Measurements from ENCODE around the gene TMEM44. TPM values are rescaled to one million over a fixed set of nuclear protein-coding genes. Genes with fewer than 3 reads are reported as not detected.
A peak's percentile ranks its signal among the peaks of the same experiment; 100 is the strongest.

Gene TMEM44
- total RNA-seq, 1 donor from 2014 or later, result 3.3 TPM

GRCh38 chr3:194598771-194599557 is 34.3 kb downstream of the TMEM44 start:
- H3K4me1 Mint-ChIP-seq, result peaks cover 8% of the 10 kb centered on the region
- no peak overlapping the region for H3K27ac Mint-ChIP-seq
- TF ChIP-seq, protein P1, sequence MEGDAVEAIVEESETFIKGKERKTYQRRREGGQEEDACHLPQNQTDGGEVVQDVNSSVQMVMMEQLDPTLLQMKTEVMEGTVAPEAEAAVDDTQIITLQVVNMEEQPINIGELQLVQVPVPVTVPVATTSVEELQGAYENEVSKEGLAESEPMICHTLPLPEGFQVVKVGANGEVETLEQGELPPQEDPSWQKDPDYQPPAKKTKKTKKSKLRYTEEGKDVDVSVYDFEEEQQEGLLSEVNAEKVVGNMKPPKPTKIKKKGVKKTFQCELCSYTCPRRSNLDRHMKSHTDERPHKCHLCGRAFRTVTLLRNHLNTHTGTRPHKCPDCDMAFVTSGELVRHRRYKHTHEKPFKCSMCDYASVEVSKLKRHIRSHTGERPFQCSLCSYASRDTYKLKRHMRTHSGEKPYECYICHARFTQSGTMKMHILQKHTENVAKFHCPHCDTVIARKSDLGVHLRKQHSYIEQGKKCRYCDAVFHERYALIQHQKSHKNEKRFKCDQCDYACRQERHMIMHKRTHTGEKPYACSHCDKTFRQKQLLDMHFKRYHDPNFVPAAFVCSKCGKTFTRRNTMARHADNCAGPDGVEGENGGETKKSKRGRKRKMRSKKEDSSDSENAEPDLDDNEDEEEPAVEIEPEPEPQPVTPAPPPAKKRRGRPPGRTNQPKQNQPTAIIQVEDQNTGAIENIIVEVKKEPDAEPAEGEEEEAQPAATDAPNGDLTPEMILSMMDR (IDR thresholded peaks at IDR 0.05), result no peak
- no peak overlapping the region for H3K4me3 Mint-ChIP-seq
- intact Hi-C loops (cut with micrococcal nuclease), result no loop called here
- POLR2A ChIA-PET, result no interaction called here
- DNase-seq (no peak), ATAC-seq (ENCODE audit: low read depth) (no peak)
- no peaks in the 10 kb centered on the region for H3K36me3 Mint-ChIP-seq (ENCODE audit: low read depth)
- CTCF ChIA-PET, result interaction anchor here (1.5 kb wide), 1 partner anchor 127 kb away, joined by 5 read pairs; no protein-coding TSS in a partner anchor
- no peaks in the 10 kb centered on the region for H3K27me3 Mint-ChIP-seq
- no peaks in the 10 kb centered on the region for H3K9me3 Mint-ChIP-seq

- no peaks in the 10 kb centered on the region for H3K27me3 Mint-ChIP-seq
- intact Hi-C loops (cut with micrococcal nuclease), result no loop called here
- H3K4me1 Mint-ChIP-seq, result peaks cover 19% of the 10 kb centered on the region
- ChIA-PET POLR2A (no interaction called here), CTCF (interaction anchor here (6.4 kb wide), 1 partner anchor 125 kb away, joined by 93 read pairs; no protein-coding TSS in a partner anchor)
- TF ChIP-seq, protein P1 (IDR thresholded peaks at IDR 0.05), result no peak
- no peaks in the 10 kb centered on the region for H3K9me3 Mint-ChIP-seq
- ATAC-seq (ENCODE audit: low read depth) (no peak), DNase-seq (no peak)
- H3K36me3 Mint-ChIP-seq (ENCODE audit: low read depth), result no peaks in the 10 kb centered on the region
- H3K27ac Mint-ChIP-seq, result no peak overlapping the region
- no peak overlapping the region for H3K4me3 Mint-ChIP-seq
Measured at GRCh38 chr3:194596906-194597305, 36.3 kb downstream of the TMEM44 start.

- H3K27me3 Mint-ChIP-seq, result no peaks in the 10 kb centered on the region
- no peak overlapping the region for H3K4me3 Mint-ChIP-seq
- intact Hi-C loops (cut with micrococcal nuclease), result no loop called here
- ChIA-PET POLR2A (interaction anchor here (0.7 to 1.0 kb wide), 3 partner anchors 9 to 676 kb away, joined by 3 to 4 read pairs (median 4); no protein-coding TSS in a partner anchor), CTCF (interaction anchor here (2.2 to 6.4 kb wide), 3 partner anchors 10 to 121 kb away, joined by 6 to 93 read pairs (median 7); no protein-coding TSS in a partner anchor)
- ATAC-seq (ENCODE audit: low read depth), result peak; percentile 21
- no peaks in the 10 kb centered on the region for H3K9me3 Mint-ChIP-seq
- H3K27ac Mint-ChIP-seq, result no peak overlapping the region
- TF ChIP-seq, protein P1 (IDR thresholded peaks at IDR 0.05), result no peak
- DNase-seq, result no peak
- H3K36me3 Mint-ChIP-seq (ENCODE audit: low read depth), result peaks cover 4% of the 10 kb centered on the region
- peaks cover 19% of the 10 kb centered on the region for H3K4me1 Mint-ChIP-seq
Measured at GRCh38 chr3:194592798-194593752, 40.1 kb downstream of the TMEM44 start.

- Mint-ChIP-seq H3K4me3 (no peak overlapping the region), H3K27me3 (no peaks in the 10 kb centered on the region), H3K9me3 (peaks cover 5% of the 10 kb centered on the region), H3K36me3 (ENCODE audit: low read depth) (peaks cover 12% of the 10 kb centered on the region), H3K27ac (no peak overlapping the region), H3K4me1 (peaks cover 27% of the 10 kb centered on the region)
- no peak for DNase-seq
- POLR2A ChIA-PET, result no interaction called here
- CTCF ChIA-PET, result interaction anchor here (1.0 to 1.3 kb wide), 2 partner anchors 32 to 116 kb away, joined by 3 read pairs; no protein-coding TSS in a partner anchor
- ATAC-seq (ENCODE audit: low read depth), result no peak
- intact Hi-C loops (cut with micrococcal nuclease), result no loop called here
- TF ChIP-seq, protein P1 (IDR thresholded peaks at IDR 0.05), result no peak
Measured at GRCh38 chr3:194588741-194589140, 44.5 kb downstream of the TMEM44 start.
